ENCODE results near the gene LRWD1.
"Not testable (repeated sequence)": the region's sequence is repeated elsewhere in the genome, so short reads cannot be mapped to it uniquely, and the experiment has no call there.

The LRWD1 gene

DNA sequence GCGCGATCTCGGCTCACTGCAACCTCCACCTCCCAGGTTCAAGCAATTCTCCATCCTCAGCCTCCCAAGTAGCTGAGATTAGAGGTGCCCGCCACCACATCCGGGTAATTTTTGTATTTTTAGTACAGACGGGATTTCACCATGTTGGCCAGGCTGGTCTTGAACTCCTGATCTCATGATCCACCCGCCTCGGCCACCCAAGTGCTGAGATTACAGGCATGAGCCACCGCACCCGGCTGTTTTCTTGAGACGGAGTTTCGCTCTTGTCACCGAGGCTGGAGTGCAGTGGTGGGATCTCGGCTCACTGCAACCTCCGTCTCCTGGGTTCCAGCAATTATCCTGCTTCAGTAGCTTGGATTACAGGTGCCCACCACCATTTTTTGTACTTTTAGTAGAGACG, 33.5 kb downstream of the LRWD1 start:
- FAIRE-seq: not testable (repeated sequence)

DNA sequence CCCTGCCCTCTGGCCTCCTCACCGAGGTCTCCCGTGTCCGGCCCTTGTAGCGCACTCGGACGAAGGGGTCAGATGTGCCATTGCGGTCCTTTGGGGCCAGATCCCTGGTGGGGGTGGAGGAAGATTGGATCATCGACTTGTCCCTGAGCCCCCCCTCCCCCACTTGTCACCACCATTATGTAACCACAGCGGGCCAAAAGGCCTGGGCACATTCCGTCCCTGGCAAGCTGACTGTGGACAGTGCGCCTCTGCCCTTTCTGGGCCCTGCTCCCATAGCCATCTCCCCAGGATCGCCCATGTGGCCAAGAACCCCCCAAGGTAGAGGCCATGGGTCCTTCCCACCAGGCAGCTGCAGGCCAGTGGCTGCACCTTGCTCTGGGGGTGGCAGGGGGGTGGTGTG, 38.4 kb downstream of the LRWD1 start:
- not testable (repeated sequence) for FAIRE-seq

- not testable (repeated sequence) for FAIRE-seq
Observed at GRCh38 chr7:102505298-102506185, 40.8 kb downstream of the LRWD1 start.

GRCh38 chr7:102507410-102508088, 42.8 kb downstream of the LRWD1 start:
- not testable (repeated sequence) for FAIRE-seq

GRCh38 chr7:102510575-102510974, 45.8 kb downstream of the LRWD1 start:
- not testable (repeated sequence) for FAIRE-seq

GRCh38 chr7:102511860-102512522, 47.2 kb downstream of the LRWD1 start:
- FAIRE-seq: not testable (repeated sequence)

GRCh38 chr7:102512642-102513221, 47.9 kb downstream of the LRWD1 start:
- not testable (repeated sequence) for FAIRE-seq

DNA sequence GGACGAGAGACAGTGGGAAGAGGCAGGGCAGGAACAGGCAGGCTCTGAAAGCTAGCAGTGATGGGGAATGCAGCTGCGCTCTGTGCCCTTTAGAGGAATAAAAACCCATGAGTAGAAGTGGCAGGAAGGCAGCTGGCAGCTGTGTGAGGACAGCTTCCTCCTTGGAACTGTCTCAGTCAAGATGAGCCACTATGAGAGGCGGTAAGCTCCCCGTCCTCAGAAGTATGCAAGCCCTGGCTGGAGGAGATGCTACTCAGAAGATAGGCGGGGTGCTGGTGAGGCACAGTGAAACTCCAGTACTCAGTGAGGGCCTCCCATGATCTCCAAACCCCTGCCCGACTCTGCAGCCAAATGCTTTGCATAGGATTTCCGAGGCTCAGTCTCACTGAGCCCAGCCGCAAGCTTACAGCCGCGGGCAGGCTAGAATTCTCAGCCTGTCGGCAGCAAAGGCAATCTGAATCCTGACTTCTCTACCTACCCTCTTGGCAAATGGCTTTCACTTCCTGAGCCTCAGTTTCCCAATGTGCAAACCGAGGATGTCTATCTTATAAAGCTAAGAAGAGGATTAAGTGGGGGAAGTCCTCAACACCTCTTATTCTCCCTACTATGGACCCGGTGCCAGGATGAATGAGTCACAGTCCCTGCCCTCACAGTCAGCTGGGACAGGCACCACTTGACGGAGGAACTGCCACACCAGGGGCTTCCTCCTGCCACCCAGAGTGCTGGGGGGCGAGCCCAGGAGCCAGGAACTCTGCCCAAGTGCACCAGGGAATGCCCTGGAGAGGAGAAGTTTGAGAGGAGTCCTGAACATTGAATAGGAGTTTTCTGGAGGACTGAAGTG, 50.3 kb downstream of the LRWD1 start:
- FAIRE-seq: not testable (repeated sequence)

DNA sequence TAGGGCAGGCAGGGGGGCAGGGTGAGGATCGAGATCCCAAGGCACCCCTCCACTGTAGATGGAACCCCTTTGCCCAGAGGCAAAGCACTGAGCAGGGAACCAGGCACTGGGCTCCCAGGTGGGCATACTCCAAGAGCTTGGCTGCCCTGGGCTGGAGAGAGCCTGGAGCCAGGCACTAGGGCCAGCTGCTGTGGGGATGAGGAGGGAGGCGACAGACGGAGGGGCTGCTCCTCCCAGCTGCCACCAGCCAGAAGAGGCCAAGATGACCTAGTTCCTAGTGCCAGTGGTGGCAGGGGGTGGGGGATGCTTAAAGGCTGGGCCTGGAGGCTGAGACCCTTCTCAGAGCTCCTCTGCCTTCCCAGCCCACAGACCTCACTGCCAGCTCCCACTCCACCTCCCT, 51.1 kb downstream of the LRWD1 start:
- FAIRE-seq: not testable (repeated sequence)

GRCh38 chr7:102516951-102517350, 52.2 kb downstream of the LRWD1 start:
- not testable (repeated sequence) for FAIRE-seq

- FAIRE-seq: not testable (repeated sequence)
Observed at GRCh38 chr7:102517550-102518147, 52.9 kb downstream of the LRWD1 start, which contains the start of gene RASA4B. RASA4B (minus strand) TSS chr7:102517777; CDS start chr7:102517710, 67 bp downstream.

DNA sequence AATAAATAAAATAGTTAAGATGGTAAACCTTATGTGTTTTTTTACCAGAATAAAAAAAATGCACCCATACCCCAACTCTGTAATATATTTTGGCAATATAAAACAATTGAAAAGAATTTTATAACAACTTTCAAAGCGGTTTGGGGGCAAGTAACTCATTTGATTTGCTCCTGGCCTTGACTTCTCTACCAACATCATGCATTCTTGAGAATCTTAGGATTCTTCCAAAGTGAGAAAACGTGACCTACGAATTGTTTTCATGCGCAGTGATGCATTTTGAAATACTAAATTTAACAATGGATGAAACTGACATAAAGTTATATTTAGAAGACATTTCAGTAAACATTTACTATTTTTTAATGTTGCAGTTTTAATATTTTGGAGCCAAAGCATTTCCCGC, 56.0 kb downstream of the LRWD1 start:
- FAIRE-seq: not testable (repeated sequence)

All from endometrium (tissue), 2 donors.